Nephron progenitor cell (in vitro differentiated cells): Measurements from ENCODE around the gene POU4F1.

Experiments
- DNase-seq: peaks from one replicate; pipeline ENCODE4 v3.0.0; 2021
- H3K27ac Mint-ChIP-seq: 2 replicates; pipeline ENCODE4 v1.8.0; 2021; ENCODE audit warnings: mild to moderate bottlenecking, moderate library complexity, mixed read lengths
- H3K27me3 Mint-ChIP-seq: 2 replicates; pipeline ENCODE4 v1.8.0; 2021; ENCODE audit warnings: mild to moderate bottlenecking, low read depth, mixed read lengths; ENCODE audit not compliant: poor library complexity
- H3K36me3 Mint-ChIP-seq: 2 replicates; pipeline ENCODE4 v1.8.0; 2021; ENCODE audit warnings: low read depth, mixed read lengths
- H3K4me1 Mint-ChIP-seq: 2 replicates; pipeline ENCODE4 v1.8.0; 2021; ENCODE audit warnings: mixed read lengths
- H3K4me3 Mint-ChIP-seq: 2 replicates; pipeline ENCODE4 v1.8.0; 2021; ENCODE audit warnings: mild to moderate bottlenecking, moderate library complexity, mixed read lengths
- H3K9me3 Mint-ChIP-seq: 2 replicates; pipeline ENCODE4 v1.8.0; 2021; ENCODE audit warnings: mild to moderate bottlenecking, moderate library complexity, mixed read lengths
- CTCF ChIP-seq: fragments of 200-600 bp; sonication (generic); IDR thresholded peaks from 2 replicates; pipeline ENCODE4 v1.5.0; 2021; ENCODE audit warnings: antibody characterized with exemption

The POU4F1 gene

GRCh38 chr13:78602561-78603239 lies 652 bp downstream of the POU4F1 start:
- Mint-ChIP-seq H3K27ac (no peak overlapping the region), H3K4me1 (peaks cover 18% of the 10 kb centered on the region), H3K27me3 (peaks cover 97% of the 10 kb centered on the region), H3K36me3 (no peaks in the 10 kb centered on the region), H3K4me3 (peak overlapping the region; percentile 71), H3K9me3 (no peaks in the 10 kb centered on the region)
- no peak for DNase-seq
- TF ChIP-seq CTCF = no peak

- Mint-ChIP-seq H3K9me3 (no peaks in the 10 kb centered on the region), H3K27ac (no peak overlapping the region), H3K36me3 (no peaks in the 10 kb centered on the region), H3K4me1 (peaks cover 20% of the 10 kb centered on the region), H3K4me3 (peak overlapping the region; percentile 71), H3K27me3 (peaks cover 97% of the 10 kb centered on the region)
- DNase-seq = no peak
- TF ChIP-seq CTCF = no peak
Observed at GRCh38 chr13:78601874-78602560, 1.3 kb downstream of the POU4F1 start.

GRCh38 chr13:78601124-78601873 lies 2.1 kb downstream of the POU4F1 start:
- Mint-ChIP-seq H3K27me3 (peaks cover 97% of the 10 kb centered on the region), H3K9me3 (no peaks in the 10 kb centered on the region), H3K4me1 (peaks cover 20% of the 10 kb centered on the region), H3K4me3 (peak overlapping the region; percentile 54), H3K27ac (no peak overlapping the region), H3K36me3 (no peaks in the 10 kb centered on the region)
- no peak for DNase-seq
- TF ChIP-seq CTCF = no peak

- Mint-ChIP-seq H3K9me3 (no peaks in the 10 kb centered on the region), H3K27me3 (peaks cover 97% of the 10 kb centered on the region), H3K27ac (no peak overlapping the region), H3K4me3 (peak overlapping the region; percentile 54), H3K36me3 (no peaks in the 10 kb centered on the region), H3K4me1 (peaks cover 22% of the 10 kb centered on the region)
- no peak for DNase-seq
- TF ChIP-seq CTCF = no peak
Observed at GRCh38 chr13:78600280-78600883, 3.0 kb downstream of the POU4F1 start.

- no peak for TF ChIP-seq CTCF
- Mint-ChIP-seq H3K36me3 (no peaks in the 10 kb centered on the region), H3K4me1 (peaks cover 25% of the 10 kb centered on the region), H3K27ac (no peak overlapping the region), H3K9me3 (no peaks in the 10 kb centered on the region), H3K4me3 (no peak overlapping the region), H3K27me3 (peaks cover 97% of the 10 kb centered on the region)
- DNase-seq = no peak
Observed at GRCh38 chr13:78599645-78600279, 3.6 kb downstream of the POU4F1 start.
